GM23338 (cell line): ENCODE measurements around the gene KBTBD8.

Experiments
- ETS1 ChIP-seq: IDR thresholded peaks from 2 replicates; pipeline ENCODE4 v1.6.1; 2016; ENCODE audit warnings: antibody characterized with exemption
- EZH2 ChIP-seq: fragments of 200-600 bp; sonication (generic); IDR thresholded peaks from one replicate; pipeline ENCODE4 v1.8.0; 2017; ENCODE audit warnings: antibody characterized with exemption, mild to moderate bottlenecking, low read depth; ENCODE audit not compliant: unreplicated experiment
- JUNB ChIP-seq: IDR thresholded peaks from one replicate; pipeline ENCODE4 v1.6.1; 2016; ENCODE audit warnings: antibody characterized with exemption; ENCODE audit not compliant: unreplicated experiment
- POLR2AphosphoS5 ChIP-seq: IDR thresholded peaks from 2 replicates; pipeline ENCODE4 v1.6.1; 2016; ENCODE audit warnings: antibody characterized with exemption, low read depth
- REST ChIP-seq: IDR thresholded peaks from one replicate; pipeline ENCODE4 v1.6.1; 2018; ENCODE audit warnings: antibody characterized with exemption; ENCODE audit not compliant: unreplicated experiment
- ZNF331 ChIP-seq: fragments of 250-450 bp; sonication (Bioruptor Pico); IDR thresholded peaks from 2 replicates; pipeline ENCODE4 v1.5.0; 2020; ENCODE audit warnings: low read depth, mild to moderate bottlenecking, moderate library complexity
- TF ChIP-seq, protein P1 (sequence below), 2 experiments: fragments of 200-600 bp in 1 of 2; sonication (generic) in 1 of 2; conservative IDR thresholded peaks; 2 replicates each; pipeline versions ENCODE4 v1.5.1 to v1.6.1; 2016 to 2017; ENCODE audit warnings: antibody characterized with exemption in 2 of 2, low read depth in 2 of 2, mild to moderate bottlenecking in 2 of 2, moderate library complexity in 1 of 2

DNA sequence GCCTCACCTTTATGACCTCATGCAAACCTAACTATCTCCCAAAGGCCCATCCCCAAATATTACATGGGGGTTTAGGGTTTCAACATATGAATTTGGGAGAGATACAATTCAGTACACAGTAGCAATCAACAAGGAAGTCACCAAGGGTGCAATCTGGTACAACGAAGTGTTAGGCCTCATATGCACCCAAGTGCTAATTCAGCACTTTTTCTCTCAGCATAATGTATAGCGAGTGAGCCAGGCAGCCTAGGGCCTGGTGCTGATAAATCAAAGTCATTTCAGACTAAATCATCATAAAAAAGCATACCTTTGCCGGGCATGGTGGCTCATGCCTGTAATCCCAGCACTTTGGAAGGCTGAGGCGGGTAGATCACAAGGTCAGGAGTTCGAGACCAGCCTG lies 11.7 kb upstream of the KBTBD8 start:
- TF ChIP-seq, protein P1, sequence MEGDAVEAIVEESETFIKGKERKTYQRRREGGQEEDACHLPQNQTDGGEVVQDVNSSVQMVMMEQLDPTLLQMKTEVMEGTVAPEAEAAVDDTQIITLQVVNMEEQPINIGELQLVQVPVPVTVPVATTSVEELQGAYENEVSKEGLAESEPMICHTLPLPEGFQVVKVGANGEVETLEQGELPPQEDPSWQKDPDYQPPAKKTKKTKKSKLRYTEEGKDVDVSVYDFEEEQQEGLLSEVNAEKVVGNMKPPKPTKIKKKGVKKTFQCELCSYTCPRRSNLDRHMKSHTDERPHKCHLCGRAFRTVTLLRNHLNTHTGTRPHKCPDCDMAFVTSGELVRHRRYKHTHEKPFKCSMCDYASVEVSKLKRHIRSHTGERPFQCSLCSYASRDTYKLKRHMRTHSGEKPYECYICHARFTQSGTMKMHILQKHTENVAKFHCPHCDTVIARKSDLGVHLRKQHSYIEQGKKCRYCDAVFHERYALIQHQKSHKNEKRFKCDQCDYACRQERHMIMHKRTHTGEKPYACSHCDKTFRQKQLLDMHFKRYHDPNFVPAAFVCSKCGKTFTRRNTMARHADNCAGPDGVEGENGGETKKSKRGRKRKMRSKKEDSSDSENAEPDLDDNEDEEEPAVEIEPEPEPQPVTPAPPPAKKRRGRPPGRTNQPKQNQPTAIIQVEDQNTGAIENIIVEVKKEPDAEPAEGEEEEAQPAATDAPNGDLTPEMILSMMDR (conservative IDR thresholded peaks at IDR 0.05; ENCODE audit: low read depth in 2 of 2) = no peak
- TF ChIP-seq EZH2 (no peak), POLR2AphosphoS5 (no peak), JUNB (no peak), REST (no peak), ETS1 (no peak), ZNF331 (CRISPR knock-in tag) (no peak)
